Measurements from ENCODE around the gene MTFMT. TPM values are rescaled to one million over a fixed set of nuclear protein-coding genes. Genes with fewer than 3 reads are reported as not detected.
A peak's percentile ranks its signal among the peaks of the same experiment; 100 is the strongest.
"Not testable (repeated sequence)": the region's sequence is repeated elsewhere in the genome, so short reads cannot be mapped to it uniquely, and the experiment has no call there.

Gene MTFMT
- 29.8 and 34.8 TPM in 2 replicates for total RNA-seq

GRCh38 chr15:65028921-65029735 is at the start of gene MTFMT:
TSS of gene MTFMT (minus strand) at chr15:65029639. CDS start at chr15:65029613, 26 bp downstream.
- peak; percentile 89 for DNase-seq

- DNase-seq, result peak; percentile 83
Measured at GRCh38 chr15:65077981-65078352, 48.5 kb upstream of the MTFMT start.

GRCh38 chr15:65077291-65077980 is 48.0 kb upstream of the MTFMT start:
- DNase-seq, result no peak

- no peak for DNase-seq
Measured at GRCh38 chr15:65076486-65077290, 47.2 kb upstream of the MTFMT start, which contains the start of gene KBTBD13. TSS of gene KBTBD13 (plus strand) at chr15:65076746. CDS start at chr15:65076816, 70 bp downstream.

GRCh38 chr15:65075607-65076395 is 46.4 kb upstream of the MTFMT start:
- not testable (repeated sequence) for DNase-seq

GRCh38 chr15:65074946-65075345 is 45.5 kb upstream of the MTFMT start:
- DNase-seq, result not testable (repeated sequence)

- DNase-seq, result no peak
Measured at GRCh38 chr15:65072617-65073016, 43.2 kb upstream of the MTFMT start.

- no peak for DNase-seq
Measured at GRCh38 chr15:65072027-65072426, 42.6 kb upstream of the MTFMT start.

GRCh38 chr15:65071381-65071811 is 42.0 kb upstream of the MTFMT start:
- DNase-seq, result no peak

- DNase-seq, result no peak
Measured at GRCh38 chr15:65069779-65070546, 40.5 kb upstream of the MTFMT start.

- DNase-seq, result peak; percentile 22
Measured at GRCh38 chr15:65069179-65069578, 39.7 kb upstream of the MTFMT start.

- DNase-seq, result no peak
Measured at GRCh38 chr15:65068403-65068788, 39.0 kb upstream of the MTFMT start.

GRCh38 chr15:65067645-65068402 is 38.4 kb upstream of the MTFMT start, which contains the start of gene RASL12:
TSS of gene RASL12 (minus strand) at chr15:65067991. CDS start at chr15:65067835, 156 bp downstream.
- DNase-seq, result no peak

GRCh38 chr15:65067317-65067644 is 37.8 kb upstream of the MTFMT start:
- DNase-seq, result no peak

GRCh38 chr15:65066635-65067316 is 37.3 kb upstream of the MTFMT start:
- no peak for DNase-seq

GRCh38 chr15:65066001-65066634 is 36.7 kb upstream of the MTFMT start:
- peak; percentile 14 for DNase-seq

GRCh38 chr15:65062726-65063125 is 33.3 kb upstream of the MTFMT start:
- no peak for DNase-seq

GRCh38 chr15:65062061-65062460 is 32.6 kb upstream of the MTFMT start:
- no peak for DNase-seq

GRCh38 chr15:65060641-65061397 is 31.4 kb upstream of the MTFMT start:
- no peak for DNase-seq
